RCC 7860 (cell line): ENCODE measurements around the gene FBLN1.
"Not testable (repeated sequence)": the region's sequence is repeated elsewhere in the genome, so short reads cannot be mapped to it uniquely, and the experiment has no call there.

Experiments used
- DNase-seq: peaks from one replicate; pipeline ENCODE4 v3.0.0-alpha.2; 2015; ENCODE audit warnings: low spot score
- FAIRE-seq: peaks from 2 replicates; lab custom pipeline; 2012; peaks lifted over from hg19 to GRCh38; lab: Jason Lieb, UNC

The FBLN1 gene

DNA sequence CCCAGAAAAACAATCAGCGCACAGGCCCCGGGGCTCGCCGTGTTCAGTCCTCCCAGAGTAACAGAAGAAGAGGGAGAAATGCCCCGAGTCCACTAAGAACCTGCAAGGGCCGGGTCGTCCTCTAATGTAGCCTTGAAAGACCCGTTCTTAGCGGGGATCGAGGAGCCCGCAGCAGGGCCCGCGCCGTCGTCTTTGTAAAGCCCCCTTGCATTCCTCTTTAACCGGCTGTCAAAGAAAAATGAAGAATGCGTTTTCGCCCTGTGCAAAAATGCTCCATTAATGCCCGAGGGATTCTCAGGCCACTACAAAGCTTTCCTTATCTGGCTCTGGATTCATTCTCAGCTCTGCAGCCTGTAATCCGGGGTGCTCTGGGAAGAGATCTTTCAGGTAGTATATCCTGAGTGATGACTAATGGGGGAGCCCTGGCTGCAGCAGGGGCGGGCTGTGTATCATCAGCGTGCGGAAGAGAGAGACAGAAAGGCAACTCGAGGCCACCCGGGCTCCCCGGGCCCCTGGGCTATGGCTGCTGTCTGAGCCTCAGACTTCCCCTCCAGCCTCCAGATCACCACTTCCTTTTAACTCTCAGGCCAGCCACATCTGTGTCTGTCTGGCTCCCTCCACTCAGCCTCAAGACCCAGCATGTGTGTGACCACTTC is 78.2 kb downstream of the FBLN1 start:
- FAIRE-seq, result no peak
- DNase-seq, result no peak

- FAIRE-seq, result no peak
- DNase-seq, result no peak
Observed at GRCh38 chr22:45581549-45582080, 78.9 kb downstream of the FBLN1 start.

GRCh38 chr22:45582236-45582954 is 79.7 kb downstream of the FBLN1 start:
- no peak for FAIRE-seq
- no peak for DNase-seq

DNA sequence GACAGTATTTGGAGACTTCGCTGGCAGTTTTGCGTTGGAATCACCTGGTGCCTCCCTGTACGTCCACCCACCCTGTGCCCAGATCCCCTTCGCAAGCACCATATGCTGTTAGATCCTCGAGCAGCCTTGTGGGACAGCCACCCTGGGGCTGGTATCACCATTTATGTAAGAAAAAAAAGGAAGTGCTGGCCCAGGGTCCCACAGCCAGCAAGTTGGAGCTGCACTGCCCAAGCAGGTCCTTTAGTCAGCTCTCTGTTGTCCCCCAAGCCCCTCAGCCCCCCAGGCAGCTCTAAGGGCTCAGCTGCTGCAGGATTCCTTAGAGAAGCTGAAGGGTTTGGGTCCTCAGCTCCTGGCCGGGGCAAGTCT is 80.3 kb downstream of the FBLN1 start:
- FAIRE-seq (no peak), DNase-seq (no peak)

GRCh38 chr22:45583504-45583903 is 80.8 kb downstream of the FBLN1 start:
- DNase-seq, result no peak

DNA sequence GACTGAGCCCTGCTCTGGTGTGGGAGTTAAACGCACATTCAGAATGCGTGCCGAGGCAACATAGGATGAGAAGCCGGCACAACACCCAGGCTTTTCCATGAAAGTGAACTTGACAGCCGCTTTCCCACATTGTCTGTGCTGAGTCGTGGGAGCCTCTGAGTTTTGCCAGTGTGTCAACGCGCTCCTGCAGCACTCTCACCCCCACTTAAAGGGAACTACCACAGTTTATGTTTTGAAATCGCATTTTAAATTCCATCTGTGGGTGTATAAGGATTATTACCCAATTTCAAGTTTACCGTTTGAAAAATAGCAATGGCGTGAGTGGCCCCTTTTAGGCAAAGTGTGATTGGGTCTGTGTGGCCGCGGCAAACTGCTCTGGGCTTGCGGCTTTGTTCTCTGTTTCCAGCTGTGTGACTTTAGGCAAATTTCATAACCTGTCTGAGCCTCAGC is 81.5 kb downstream of the FBLN1 start:
- DNase-seq (no peak), FAIRE-seq (no peak)

More at GRCh38 chr22:45583504-45583903, 80.8 kb downstream of the FBLN1 start:
- FAIRE-seq, result no peak

DNA sequence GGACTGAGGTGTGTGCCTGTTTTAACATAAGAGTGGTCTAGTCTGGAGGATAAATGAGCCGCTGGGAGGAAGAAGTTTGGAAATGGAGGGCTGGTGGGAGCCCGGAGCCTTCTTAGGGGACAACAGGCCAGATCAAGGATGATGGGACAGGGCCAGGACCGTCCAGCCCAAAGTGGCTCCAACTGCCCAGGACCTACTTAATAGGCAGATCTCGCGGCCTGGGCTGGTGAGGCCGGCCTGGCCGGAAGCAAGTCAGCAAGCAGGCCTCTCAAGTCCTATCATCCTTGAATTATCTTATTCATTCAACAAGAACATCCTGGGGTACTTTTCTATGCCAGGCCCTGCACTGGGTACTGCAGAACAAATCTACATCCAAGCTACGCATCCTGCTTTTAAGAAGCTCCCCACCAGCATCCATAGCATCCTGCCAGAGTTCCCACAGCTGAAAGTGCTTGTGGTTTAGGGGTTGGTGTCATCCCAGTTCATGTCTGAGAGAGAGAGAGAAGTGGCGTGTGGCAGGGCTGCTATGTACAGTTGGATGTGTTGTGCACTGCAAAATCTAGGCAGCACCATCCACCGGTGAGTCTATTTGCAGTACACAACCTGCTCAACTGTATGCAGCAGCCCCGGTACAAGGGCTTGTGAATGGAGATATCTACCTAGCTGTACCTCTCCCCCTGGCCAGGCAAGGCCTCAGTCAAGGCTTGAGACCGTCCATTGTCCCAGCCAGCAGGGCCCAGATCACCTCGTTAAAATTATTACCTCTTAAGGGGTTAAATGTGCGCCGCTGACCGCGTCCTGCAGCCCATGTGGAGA is 82.1 kb downstream of the FBLN1 start:
- no peak for FAIRE-seq
- no peak for DNase-seq

DNA sequence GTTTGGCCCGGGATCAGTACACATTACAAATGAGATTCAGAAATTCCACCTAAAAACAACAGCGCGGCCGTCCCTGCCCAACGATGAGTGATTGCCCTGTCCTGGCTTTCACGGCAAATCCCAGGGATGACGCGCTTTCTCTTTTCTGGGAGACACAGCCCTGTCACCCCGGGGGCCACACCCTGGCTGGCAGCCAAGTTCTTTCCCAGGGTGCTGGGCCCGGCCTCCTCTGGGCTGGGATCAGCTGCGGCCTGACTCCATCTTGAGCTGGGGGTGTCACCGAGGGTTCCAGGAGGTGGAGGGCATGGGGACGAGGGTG is 82.7 kb downstream of the FBLN1 start:
- DNase-seq (no peak), FAIRE-seq (no peak)

DNA sequence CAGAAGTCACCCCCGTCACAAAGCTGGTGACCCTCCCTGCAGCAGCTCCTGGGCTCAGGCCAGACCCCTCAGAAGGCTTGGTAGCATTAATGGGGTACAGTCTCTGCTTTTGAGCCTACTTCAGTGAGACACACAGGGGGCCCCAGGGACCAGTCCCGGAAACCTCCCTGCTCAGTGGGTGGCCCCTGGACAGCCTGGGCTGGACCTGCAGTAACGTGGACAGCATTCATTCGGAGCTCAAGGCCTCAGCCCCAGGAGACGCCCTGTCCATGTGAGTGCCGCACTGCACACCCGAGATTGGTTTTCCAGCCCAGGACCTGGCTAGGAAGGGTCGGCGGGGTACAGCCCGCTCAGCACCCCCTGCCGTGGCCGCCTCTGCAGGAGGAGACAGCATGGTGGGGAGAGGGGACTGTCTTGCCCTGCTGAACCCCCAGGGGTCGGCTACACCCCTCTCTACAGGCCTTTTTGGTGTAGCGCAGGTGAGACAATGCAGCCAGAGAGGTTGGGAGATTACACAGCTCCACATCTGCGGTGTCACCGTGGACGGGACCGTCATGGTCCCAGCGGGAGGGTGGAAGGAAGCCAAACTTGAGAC is 83.4 kb downstream of the FBLN1 start:
- no peak for FAIRE-seq
- no peak for DNase-seq

GRCh38 chr22:45586651-45587405 is 84.1 kb downstream of the FBLN1 start:
- FAIRE-seq (no peak), DNase-seq (no peak)

DNA sequence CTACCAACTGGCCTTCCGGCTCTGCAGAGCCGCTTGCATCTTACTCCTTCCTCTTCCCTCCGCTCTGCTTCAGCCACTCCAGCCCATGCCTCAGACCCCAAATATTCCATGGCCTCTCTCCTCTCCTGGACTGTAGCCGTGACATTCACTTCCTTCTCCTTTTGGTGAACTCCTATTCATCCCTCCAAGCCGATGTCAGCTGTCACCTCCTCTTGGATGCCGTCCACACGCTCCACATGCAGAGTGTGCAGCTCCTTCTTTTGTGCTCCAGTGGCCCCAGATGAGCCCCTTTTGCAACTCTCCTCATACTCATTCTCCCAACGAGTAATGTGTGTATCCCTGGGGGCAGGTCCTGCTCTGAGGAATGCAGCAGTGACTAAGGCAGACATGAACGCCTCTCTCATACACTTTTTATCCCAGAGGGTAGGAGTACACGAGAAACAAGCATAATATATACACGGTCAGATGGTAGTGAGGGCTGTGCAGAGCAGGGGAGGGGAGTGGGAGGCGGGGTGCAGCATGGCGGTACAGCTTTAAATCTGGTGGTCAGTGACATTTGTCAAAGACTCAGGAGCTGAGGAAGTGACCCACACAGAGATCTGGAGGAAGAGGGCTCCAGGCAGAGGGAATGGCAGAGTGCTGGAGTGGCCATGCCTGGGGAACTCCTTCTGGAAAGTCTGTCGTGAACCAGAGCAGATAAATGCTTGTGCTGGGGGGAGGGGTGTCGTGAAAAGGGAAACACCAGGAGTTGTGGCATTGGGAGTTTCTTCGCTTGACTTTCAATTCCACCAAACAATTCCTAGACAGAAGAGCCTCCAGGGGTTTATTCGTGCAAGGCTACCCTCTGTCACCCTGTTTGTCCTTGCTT is 85.2 kb downstream of the FBLN1 start:
- no peak for DNase-seq
- no peak for FAIRE-seq

GRCh38 chr22:45589556-45589955 is 86.9 kb downstream of the FBLN1 start:
- DNase-seq, result no peak
- no peak for FAIRE-seq

DNA sequence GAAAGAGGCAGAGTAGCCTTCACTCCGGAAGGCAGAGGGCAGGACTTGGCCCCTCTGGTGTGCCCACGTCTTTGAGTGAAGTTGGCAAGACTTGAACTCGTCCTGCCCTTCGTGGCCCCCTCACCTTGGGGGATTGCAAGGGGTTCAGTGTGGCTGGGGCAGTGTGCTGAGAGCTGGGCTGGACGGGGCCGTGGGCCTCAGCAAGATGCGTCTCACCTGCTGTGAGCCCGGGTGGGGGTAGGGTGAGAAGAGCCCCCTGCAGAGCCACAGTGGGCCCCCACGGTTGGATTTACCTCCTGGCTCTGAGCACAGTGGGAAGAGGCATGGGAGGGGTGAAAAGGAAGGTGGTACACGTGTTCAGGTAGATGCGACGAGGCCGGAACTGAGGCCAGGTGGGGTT is 87.6 kb downstream of the FBLN1 start:
- DNase-seq, result no peak
- FAIRE-seq, result no peak

GRCh38 chr22:45591633-45592213 is 89.0 kb downstream of the FBLN1 start:
- FAIRE-seq, DNase-seq: not testable (repeated sequence)

DNA sequence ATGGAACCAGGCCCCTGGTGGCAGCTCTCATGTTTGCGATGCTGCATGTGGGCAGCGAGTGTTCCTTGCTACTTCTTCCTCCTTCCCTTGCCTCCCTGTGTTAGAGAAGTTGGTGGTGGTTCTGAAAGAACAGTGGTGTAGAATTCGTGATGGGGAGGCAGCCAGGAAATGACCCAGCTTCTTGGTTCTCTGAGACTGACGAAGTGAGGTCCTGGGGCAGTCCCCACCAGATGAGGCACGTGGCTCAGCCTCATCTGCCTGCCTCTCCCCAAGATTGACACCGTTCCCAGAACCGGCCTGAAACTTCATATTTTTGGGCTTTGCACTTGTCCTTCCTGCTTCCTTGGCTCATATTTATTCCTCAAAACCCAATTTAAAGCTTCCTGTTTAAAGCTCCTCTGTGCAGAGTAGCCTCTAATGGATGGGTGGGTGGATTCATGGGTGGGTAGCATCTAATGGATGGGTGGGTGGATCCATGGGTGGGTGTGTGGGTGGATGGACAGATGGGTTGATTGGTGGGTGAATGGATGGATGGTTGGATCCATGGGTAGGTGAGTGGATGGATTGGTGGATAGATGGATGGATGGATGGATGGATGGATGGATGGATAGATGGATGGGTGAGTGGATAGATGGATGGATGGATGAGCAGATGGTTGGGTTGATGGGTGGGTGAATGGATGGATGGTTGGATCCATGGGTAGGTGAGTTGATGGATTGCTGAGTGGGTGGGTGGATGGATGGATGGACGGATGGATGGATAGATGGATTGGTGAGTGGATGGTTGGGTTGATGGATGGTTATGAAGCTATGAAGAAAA is 91.6 kb downstream of the FBLN1 start:
- FAIRE-seq (no peak), DNase-seq (no peak)

- no peak for FAIRE-seq
- DNase-seq, result no peak
Observed at GRCh38 chr22:45597460-45598192, 94.9 kb downstream of the FBLN1 start.

DNA sequence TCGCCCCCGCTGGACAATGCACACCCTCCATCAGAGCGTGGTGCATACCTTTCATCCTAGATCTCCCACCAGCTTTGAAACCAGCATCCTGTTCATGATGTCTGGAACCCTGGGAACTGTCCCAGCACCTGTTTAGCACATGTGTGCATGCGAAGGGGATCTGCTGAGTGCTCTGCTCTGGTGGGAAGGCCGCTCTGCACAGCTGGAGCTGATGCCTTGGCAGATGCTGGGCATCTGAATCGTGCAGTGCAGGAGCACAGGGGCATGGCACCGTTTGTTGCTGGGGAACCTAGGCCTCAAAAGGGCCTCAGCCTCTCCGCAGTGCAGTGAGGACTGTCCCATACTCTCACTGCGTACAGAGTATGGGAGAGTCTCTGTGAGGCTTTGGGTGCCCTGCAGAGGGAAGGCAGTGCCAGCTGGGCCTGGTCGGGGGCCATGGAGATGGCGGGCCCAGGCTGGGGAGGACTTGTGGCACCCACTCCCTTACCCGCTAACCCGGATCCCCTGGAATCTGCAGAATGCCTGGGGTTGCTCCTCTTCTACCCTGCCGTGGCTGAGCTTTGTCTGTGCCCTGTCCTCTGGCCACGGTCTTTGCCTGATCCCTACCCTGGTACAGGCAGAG is 96.0 kb downstream of the FBLN1 start:
- FAIRE-seq (no peak), DNase-seq (no peak)
